ENCODE measurements around the gene HDGFL1.

Gene HDGFL1

DNA sequence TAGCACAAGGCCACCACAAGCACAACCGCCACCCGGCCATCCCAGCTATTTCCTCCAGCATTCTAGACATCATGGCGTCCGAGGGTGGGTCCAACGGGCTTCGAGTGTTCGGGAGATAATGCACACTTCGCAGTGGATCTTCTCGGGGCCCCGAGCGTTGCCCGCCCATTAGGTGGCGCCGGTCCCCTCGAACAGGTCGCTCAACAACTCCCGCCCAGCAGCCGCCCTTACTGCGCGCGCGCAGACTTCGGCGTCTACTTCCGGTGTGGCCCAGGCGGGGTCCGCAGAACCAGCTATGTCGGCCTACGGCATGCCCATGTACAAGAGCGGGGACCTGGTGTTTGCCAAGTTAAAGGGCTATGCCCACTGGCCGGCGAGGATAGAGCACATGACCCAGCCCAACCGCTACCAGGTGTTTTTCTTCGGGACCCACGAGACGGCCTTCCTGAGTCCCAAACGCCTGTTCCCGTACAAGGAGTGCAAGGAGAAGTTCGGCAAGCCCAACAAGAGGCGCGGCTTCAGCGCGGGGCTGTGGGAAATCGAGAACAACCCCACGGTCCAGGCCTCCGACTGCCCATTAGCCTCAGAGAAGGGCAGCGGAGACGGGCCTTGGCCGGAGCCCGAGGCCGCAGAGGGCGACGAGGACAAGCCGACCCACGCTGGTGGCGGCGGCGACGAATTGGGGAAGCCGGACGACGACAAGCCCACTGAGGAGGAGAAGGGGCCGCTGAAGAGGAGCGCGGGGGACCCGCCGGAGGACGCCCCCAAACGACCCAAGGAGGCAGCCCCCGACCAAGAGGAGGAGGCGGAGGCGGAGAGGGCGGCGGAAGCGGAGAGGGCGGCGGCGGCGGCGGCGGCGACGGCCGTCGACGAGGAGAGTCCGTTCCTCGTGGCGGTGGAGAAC, at the start of gene HDGFL1:
TSS of gene HDGFL1 (plus strand) at position 286 of the 904 bp plus-strand sequence. CDS start at position 296, 10 bp downstream.
- no peak for DNase-seq

GRCh38 chr6:22521035-22521434, 48.3 kb upstream of the HDGFL1 start:
- no peak for DNase-seq

GRCh38 chr6:22526736-22527135, 42.6 kb upstream of the HDGFL1 start:
- DNase-seq: no peak

DNA sequence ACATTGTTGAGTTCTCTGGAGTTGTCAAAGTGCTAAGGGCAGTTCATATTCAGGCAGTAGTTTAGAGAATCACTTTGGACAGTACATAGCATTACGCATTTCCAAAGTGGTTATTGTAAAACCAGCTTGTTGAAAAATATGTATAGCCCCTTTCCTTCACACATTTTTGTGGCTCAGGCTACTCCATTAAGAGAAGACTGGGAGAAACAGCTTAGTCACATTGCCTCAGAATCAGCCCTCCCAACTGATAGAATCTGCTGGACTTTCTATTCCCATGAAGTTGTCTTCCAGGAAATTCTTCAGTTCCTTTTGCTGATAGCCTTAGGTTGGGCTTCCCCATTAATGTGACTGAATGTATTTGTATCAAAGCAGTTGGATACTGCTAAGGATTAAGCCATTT, 39.5 kb upstream of the HDGFL1 start:
- no peak for DNase-seq

DNA sequence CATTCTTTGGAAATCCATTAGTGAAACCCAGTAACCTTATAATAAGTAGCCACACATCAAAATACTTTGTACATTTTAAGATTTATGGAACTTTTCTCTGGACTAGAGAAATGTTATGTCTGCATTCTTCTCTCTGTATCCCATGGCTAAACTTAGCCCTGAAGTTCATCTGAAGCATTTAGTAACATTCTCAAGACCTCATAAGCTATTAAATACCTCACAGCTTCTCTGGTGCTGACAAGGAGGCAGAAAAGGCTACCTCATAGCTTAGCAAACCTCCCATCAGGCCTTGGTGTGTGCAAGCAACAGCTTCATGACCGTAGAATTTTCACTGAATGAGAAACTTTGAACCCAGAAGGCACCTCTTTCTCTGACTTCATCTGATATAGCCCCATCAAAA, 38.9 kb upstream of the HDGFL1 start:
- DNase-seq: no peak

GRCh38 chr6:22536122-22536521, 33.2 kb upstream of the HDGFL1 start:
- DNase-seq: no peak

GRCh38 chr6:22544476-22544875, 24.9 kb upstream of the HDGFL1 start:
- no peak for DNase-seq

- no peak for DNase-seq
Observed at GRCh38 chr6:22545051-22545450, 24.3 kb upstream of the HDGFL1 start.

DNA sequence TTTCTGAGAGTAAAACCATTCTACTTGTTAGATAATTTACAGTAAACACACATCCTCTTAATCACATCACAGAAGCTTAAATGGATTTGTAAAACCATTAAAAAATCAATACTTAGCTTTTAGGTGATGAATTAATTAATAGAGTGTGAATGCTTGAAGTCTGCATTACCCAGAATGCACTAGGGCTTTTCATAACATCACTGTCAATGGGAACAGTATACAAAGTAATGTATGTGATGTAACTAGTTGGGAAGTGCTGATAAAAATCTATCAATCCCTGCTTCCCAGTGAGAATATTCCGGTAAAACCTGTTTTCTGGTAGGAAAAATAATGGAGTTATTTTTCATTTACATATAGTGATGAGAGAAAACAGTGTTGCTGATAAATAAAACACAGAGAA, 23.1 kb upstream of the HDGFL1 start:
- DNase-seq: no peak

- no peak for DNase-seq
Observed at GRCh38 chr6:22550971-22551670, 18.2 kb upstream of the HDGFL1 start.

DNA sequence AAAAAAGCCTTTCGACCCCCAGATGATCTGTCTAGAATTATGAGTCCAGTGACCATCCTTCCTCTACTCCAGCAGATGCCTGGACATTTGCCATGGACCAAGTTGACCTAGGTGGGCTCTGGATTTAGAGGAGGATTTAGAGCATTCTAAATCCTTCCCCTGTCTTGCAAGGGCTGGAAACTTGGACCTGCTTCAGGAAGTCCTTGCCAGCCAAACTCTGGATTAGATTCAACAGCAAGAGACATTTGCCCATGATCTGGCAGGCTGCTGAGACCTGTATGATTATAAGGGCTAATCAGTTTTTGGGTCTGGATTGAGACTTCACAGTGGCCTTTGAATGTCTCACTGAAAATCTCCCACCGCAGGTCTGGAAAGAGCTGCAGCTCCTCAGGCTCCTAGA, 13.1 kb upstream of the HDGFL1 start:
- DNase-seq: no peak

GRCh38 chr6:22557007-22557406, 12.4 kb upstream of the HDGFL1 start:
- DNase-seq: no peak

- no peak for DNase-seq
Observed at GRCh38 chr6:22558288-22558882, 11.0 kb upstream of the HDGFL1 start.

DNA sequence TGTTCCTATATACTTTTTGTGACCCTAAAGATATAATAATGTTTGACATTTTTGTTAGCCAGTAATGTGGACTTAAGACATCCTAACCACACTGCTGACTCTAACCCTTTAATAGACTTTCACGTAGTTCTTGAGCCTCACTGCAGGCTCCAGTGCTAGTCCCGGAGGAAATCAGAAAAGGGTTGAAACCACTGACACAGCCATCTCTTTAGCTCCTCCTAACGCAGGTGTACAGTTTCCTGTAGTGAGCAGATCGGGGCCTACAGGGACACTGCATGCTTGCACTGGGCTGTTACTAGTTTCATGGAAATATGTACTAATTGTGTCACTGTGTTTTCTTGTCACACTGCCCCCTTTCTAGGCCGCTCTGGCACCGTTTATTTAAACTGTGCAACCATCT, 512 bp upstream of the HDGFL1 start:
- DNase-seq: no peak

DNA sequence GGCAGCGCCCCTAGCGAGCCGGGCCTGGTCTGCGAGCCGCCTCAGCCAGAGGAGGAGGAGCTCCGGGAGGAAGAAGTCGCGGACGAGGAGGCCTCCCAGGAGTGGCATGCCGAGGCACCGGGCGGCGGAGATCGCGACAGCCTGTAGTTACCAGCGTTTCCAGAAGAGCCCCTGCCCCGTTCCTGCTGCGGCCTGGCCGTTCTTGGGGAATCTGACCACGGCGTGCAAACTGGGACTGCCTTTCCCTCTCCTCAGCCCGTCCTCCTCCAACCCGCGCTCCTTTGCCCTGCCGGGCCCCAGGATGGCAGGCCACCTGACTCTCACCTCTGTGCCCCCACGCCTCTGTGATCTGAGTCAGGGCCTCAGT, 802 bp downstream of the HDGFL1 start:
- no peak for DNase-seq

DNA sequence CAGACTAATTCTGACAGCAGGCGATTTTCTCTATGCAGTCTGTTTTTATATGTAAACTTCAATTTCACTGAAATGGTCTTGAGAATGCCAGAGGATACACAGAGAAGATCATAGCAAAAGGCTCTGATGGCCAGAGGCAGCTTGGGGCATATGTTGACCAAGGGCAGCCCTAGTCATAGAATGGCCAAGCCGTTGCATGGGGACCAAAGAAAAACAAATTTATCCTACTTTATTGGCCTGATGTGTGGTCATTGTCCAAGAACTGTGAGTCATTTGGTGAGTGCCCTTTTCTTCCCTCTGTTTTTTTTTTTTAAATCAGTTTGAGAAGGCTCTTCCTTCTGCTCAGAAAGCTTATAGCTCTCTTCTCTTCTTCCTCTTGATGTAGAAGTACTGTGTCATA, 5.8 kb downstream of the HDGFL1 start:
- DNase-seq: no peak

- no peak for DNase-seq
Observed at GRCh38 chr6:22579439-22579838, 10.1 kb downstream of the HDGFL1 start.

GRCh38 chr6:22580337-22580736, 11.0 kb downstream of the HDGFL1 start:
- no peak for DNase-seq

- DNase-seq: no peak
Observed at GRCh38 chr6:22582417-22583205, 13.2 kb downstream of the HDGFL1 start.

GRCh38 chr6:22583230-22583629, 13.9 kb downstream of the HDGFL1 start:
- no peak for DNase-seq

DNA sequence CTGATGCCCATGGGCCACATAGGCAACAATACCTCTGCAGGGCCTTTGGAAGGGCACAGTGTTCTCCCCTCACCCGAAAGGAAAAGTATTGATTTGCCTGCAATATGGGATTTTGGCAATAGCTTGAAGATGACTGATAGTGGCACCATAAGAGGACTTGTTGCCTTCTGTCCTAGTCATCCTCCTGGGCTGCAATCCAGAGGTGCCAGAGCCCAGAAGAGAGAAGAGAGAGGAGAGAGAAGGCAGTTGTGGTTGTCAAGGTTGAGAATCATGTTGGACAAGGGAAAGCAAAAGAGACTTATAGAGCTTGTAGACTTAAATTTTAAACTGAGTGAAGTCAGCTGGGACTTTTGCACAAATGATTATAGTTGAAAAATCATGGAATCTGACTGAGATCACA, 14.6 kb downstream of the HDGFL1 start:
- DNase-seq: no peak

GRCh38 chr6:22589118-22589517, 19.8 kb downstream of the HDGFL1 start:
- no peak for DNase-seq

GRCh38 chr6:22590423-22590822, 21.1 kb downstream of the HDGFL1 start:
- DNase-seq: no peak
